GM18517 (cell line): Measurements from ENCODE around the gene ERCC4.

ENCODE experiments used
- ATAC-seq: cut with Tn5 transposase; IDR thresholded peaks from one replicate; pipeline ENCODE4 v1.9.1; 2021; ENCODE audit warnings: mild to moderate bottlenecking, moderate library complexity; ENCODE audit not compliant: unreplicated experiment

The ERCC4 gene

GRCh38 chr16:13909872-13910303 lies 10.1 kb upstream of the ERCC4 start:
- ATAC-seq: no peak

- no peak for ATAC-seq
Measured at GRCh38 chr16:13911306-13911705, 8.6 kb upstream of the ERCC4 start.

- no peak for ATAC-seq
Measured at GRCh38 chr16:13911871-13912270, 8.1 kb upstream of the ERCC4 start.

GRCh38 chr16:13912891-13913290 lies 7.1 kb upstream of the ERCC4 start:
- no peak for ATAC-seq

- no peak for ATAC-seq
Measured at GRCh38 chr16:13913374-13914292, 6.3 kb upstream of the ERCC4 start.

GRCh38 chr16:13915033-13915635 lies 4.8 kb upstream of the ERCC4 start:
- no peak for ATAC-seq

GRCh38 chr16:13919330-13919682 lies 648 bp upstream of the ERCC4 start:
- ATAC-seq: no peak

GRCh38 chr16:13920510-13920818 lies 510 bp downstream of the ERCC4 start:
- ATAC-seq: no peak

- ATAC-seq: no peak
Measured at GRCh38 chr16:13921328-13921727, 1.4 kb downstream of the ERCC4 start.

GRCh38 chr16:13923703-13924298 lies 3.8 kb downstream of the ERCC4 start:
- ATAC-seq: no peak

- ATAC-seq: no peak
Measured at GRCh38 chr16:13926464-13926863, 6.5 kb downstream of the ERCC4 start.

- no peak for ATAC-seq
Measured at GRCh38 chr16:13926891-13927290, 6.9 kb downstream of the ERCC4 start.

- ATAC-seq: no peak
Measured at GRCh38 chr16:13928646-13929045, 8.7 kb downstream of the ERCC4 start.

GRCh38 chr16:13931845-13932244 lies 11.9 kb downstream of the ERCC4 start:
- no peak for ATAC-seq

- ATAC-seq: no peak
Measured at GRCh38 chr16:13935408-13935807, 15.5 kb downstream of the ERCC4 start.

GRCh38 chr16:13936155-13936554 lies 16.2 kb downstream of the ERCC4 start:
- no peak for ATAC-seq

GRCh38 chr16:13936596-13937081 lies 16.7 kb downstream of the ERCC4 start:
- ATAC-seq: no peak

- no peak for ATAC-seq
Measured at GRCh38 chr16:13937411-13937810, 17.5 kb downstream of the ERCC4 start.

- no peak for ATAC-seq
Measured at GRCh38 chr16:13938480-13938879, 18.5 kb downstream of the ERCC4 start.

GRCh38 chr16:13939821-13940220 lies 19.9 kb downstream of the ERCC4 start:
- no peak for ATAC-seq

- ATAC-seq: no peak
Measured at GRCh38 chr16:13940397-13940933, 20.5 kb downstream of the ERCC4 start.

GRCh38 chr16:13944816-13945215 lies 24.9 kb downstream of the ERCC4 start:
- ATAC-seq: no peak
